ENCODE measurements around the gene MAPKAP1. TPM values are rescaled to one million over a fixed set of nuclear protein-coding genes. Genes with fewer than 3 reads are reported as not detected.

MAPKAP1 gene
- total RNA-seq, 1 donor from 2014 or later = 56.6 TPM

- no peaks in the 10 kb centered on the region for H3K9me3 Mint-ChIP-seq
- H3K27me3 Mint-ChIP-seq (ENCODE audit: insufficient read depth, low read depth) = no peaks in the 10 kb centered on the region
- no peak overlapping the region for H2AFZ ChIP-seq (replicated peaks)
- H3K27ac Mint-ChIP-seq = peak overlapping the region; percentile 46
- H3K9ac ChIP-seq = no peak overlapping the region
- peaks cover 5% of the 10 kb centered on the region for H3K4me1 ChIP-seq
- H3K27ac ChIP-seq = no peak overlapping the region
- H3K36me3 ChIP-seq = no peaks in the 10 kb centered on the region
- H3K4me3 ChIP-seq = no peak overlapping the region
- no peaks in the 10 kb centered on the region for H3K79me2 ChIP-seq (ENCODE audit: low read depth)
- no peak overlapping the region for H3K4me3 Mint-ChIP-seq
- peaks cover 4% of the 10 kb centered on the region for H3F3A ChIP-seq (ENCODE audit: low read depth)
- peaks cover 8% of the 10 kb centered on the region for H3K36me3 Mint-ChIP-seq
- TF ChIP-seq EZH2 (IDR thresholded peaks at IDR 0.05) (no peak), EZH2phosphoT487 (IDR thresholded peaks at IDR 0.05) (no peak), CTCF (IDR thresholded peaks at IDR 0.05) (peak; percentile 81)
- DNase-seq (ENCODE audit: low spot score) = peak; percentile 86
- peaks cover 10% of the 10 kb centered on the region for H3K4me1 Mint-ChIP-seq
- no peaks in the 10 kb centered on the region for H4K20me1 ChIP-seq (ENCODE audit: low read depth)
- no peaks in the 10 kb centered on the region for H3K9me3 ChIP-seq (ENCODE audit: low read depth)
- H3K27me3 ChIP-seq = no peaks in the 10 kb centered on the region
- no peak overlapping the region for H3K4me2 ChIP-seq
Observed at GRCh38 chr9:125558453-125559092, 148.4 kb downstream of the MAPKAP1 start.

GRCh38 chr9:125556046-125556721 is 150.8 kb downstream of the MAPKAP1 start:
- Mint-ChIP-seq H3K27ac (no peak overlapping the region), H3K4me3 (no peak overlapping the region), H3K27me3 (ENCODE audit: insufficient read depth, low read depth) (no peaks in the 10 kb centered on the region), H3K9me3 (no peaks in the 10 kb centered on the region), H3K36me3 (peaks cover 8% of the 10 kb centered on the region), H3K4me1 (peaks cover 10% of the 10 kb centered on the region)
- no peak for DNase-seq (ENCODE audit: low spot score)
- Histone ChIP-seq H3K4me2 (no peak overlapping the region), H3K36me3 (no peaks in the 10 kb centered on the region), H3K9me3 (ENCODE audit: low read depth) (no peaks in the 10 kb centered on the region), H3K9ac (no peak overlapping the region), H2AFZ (replicated peaks) (no peak overlapping the region), H4K20me1 (ENCODE audit: low read depth) (no peaks in the 10 kb centered on the region), H3K27me3 (no peaks in the 10 kb centered on the region), H3K27ac (no peak overlapping the region), H3F3A (ENCODE audit: low read depth) (peaks cover 4% of the 10 kb centered on the region), H3K79me2 (ENCODE audit: low read depth) (no peaks in the 10 kb centered on the region), H3K4me3 (no peak overlapping the region), H3K4me1 (peaks cover 5% of the 10 kb centered on the region)
- no peak for TF ChIP-seq EZH2phosphoT487 (IDR thresholded peaks at IDR 0.05)
- TF ChIP-seq EZH2 (IDR thresholded peaks at IDR 0.05) = no peak
- no peak for TF ChIP-seq CTCF (IDR thresholded peaks at IDR 0.05)

GRCh38 chr9:125554726-125555125 is 152.3 kb downstream of the MAPKAP1 start:
- H3K4me1 ChIP-seq = peaks cover 5% of the 10 kb centered on the region
- no peak overlapping the region for H2AFZ ChIP-seq (replicated peaks)
- TF ChIP-seq EZH2phosphoT487 (IDR thresholded peaks at IDR 0.05) (no peak), EZH2 (IDR thresholded peaks at IDR 0.05) (no peak), CTCF (IDR thresholded peaks at IDR 0.05) (no peak)
- H3K27me3 ChIP-seq = no peaks in the 10 kb centered on the region
- no peak overlapping the region for H3K4me3 Mint-ChIP-seq
- H3K9me3 ChIP-seq (ENCODE audit: low read depth) = no peaks in the 10 kb centered on the region
- H3K36me3 Mint-ChIP-seq = peaks cover 8% of the 10 kb centered on the region
- H3K36me3 ChIP-seq = no peaks in the 10 kb centered on the region
- H3K4me3 ChIP-seq = no peak overlapping the region
- no peak overlapping the region for H3K9ac ChIP-seq
- H3K27ac ChIP-seq = no peak overlapping the region
- H4K20me1 ChIP-seq (ENCODE audit: low read depth) = no peaks in the 10 kb centered on the region
- no peaks in the 10 kb centered on the region for H3K9me3 Mint-ChIP-seq
- H3F3A ChIP-seq (ENCODE audit: low read depth) = peaks cover 4% of the 10 kb centered on the region
- no peak for DNase-seq (ENCODE audit: low spot score)
- no peaks in the 10 kb centered on the region for H3K27me3 Mint-ChIP-seq (ENCODE audit: insufficient read depth, low read depth)
- no peak overlapping the region for H3K27ac Mint-ChIP-seq
- H3K4me1 Mint-ChIP-seq = peaks cover 16% of the 10 kb centered on the region
- no peaks in the 10 kb centered on the region for H3K79me2 ChIP-seq (ENCODE audit: low read depth)
- H3K4me2 ChIP-seq = no peak overlapping the region
